GM23338 (cell line): ENCODE measurements around the gene PREP. TPM values are rescaled to one million over a fixed set of nuclear protein-coding genes. Genes with fewer than 3 reads are reported as not detected.

Experiments
- ATAC-seq: fragments of 200-7000 bp; cut with Tn5 transposase; 3 replicates; pipeline ENCODE4 v1.9.1; 2020
- DNase-seq: peaks from one replicate; pipeline ENCODE4 v3.0.0-alpha.2; 2015; ENCODE audit warnings: low spot score
- H2AFZ ChIP-seq: fragments of 200-600 bp; sonication (generic); 2 replicates; pipeline ENCODE4 v1.8.0; 2016; ENCODE audit warnings: antibody characterized with exemption, mild to moderate bottlenecking, moderate library complexity
- H3F3A ChIP-seq: fragments of 200-600 bp; sonication (generic); replicated peaks from 2 replicates; pipeline ENCODE4 v1.8.0; 2017; ENCODE audit warnings: antibody characterized with exemption, mixed run types, low read depth
- H3K27ac ChIP-seq: fragments of 200-600 bp; sonication (generic); 2 replicates; pipeline ENCODE4 v1.6.1; 2016; ENCODE audit warnings: low read depth
- H3K27me3 ChIP-seq: fragments of 200-600 bp; sonication (generic); 2 replicates; pipeline ENCODE4 v1.8.0; 2016; ENCODE audit warnings: mild to moderate bottlenecking, mixed run types, moderate library complexity; ENCODE audit not compliant: insufficient read depth
- H3K36me3 ChIP-seq: fragments of 200-600 bp; sonication (generic); 2 replicates; pipeline ENCODE4 v1.8.0; 2016; ENCODE audit warnings: mild to moderate bottlenecking; ENCODE audit not compliant: insufficient read depth
- H3K4me1 ChIP-seq: fragments of 200-600 bp; sonication (generic); 2 replicates; pipeline ENCODE4 v1.8.0; 2016; ENCODE audit warnings: mild to moderate bottlenecking, moderate library complexity; ENCODE audit not compliant: insufficient read depth
- H3K4me2 ChIP-seq: fragments of 200-600 bp; sonication (generic); 2 replicates; pipeline ENCODE4 v1.7.1; 2017; ENCODE audit warnings: mixed run types
- H3K4me3 ChIP-seq: fragments of 200-600 bp; sonication (generic); 2 replicates; pipeline ENCODE4 v1.6.1; 2016; ENCODE audit warnings: mixed run types
- H3K79me2 ChIP-seq: fragments of 200-600 bp; sonication (generic); replicated peaks from 2 replicates; pipeline ENCODE4 v1.8.0; 2017; ENCODE audit warnings: mild to moderate bottlenecking; ENCODE audit not compliant: insufficient read depth
- H3K9me2 ChIP-seq: fragments of 200-600 bp; sonication (generic); 2 replicates; pipeline ENCODE4 v1.8.0; 2017; ENCODE audit not compliant: insufficient read depth
- H4K20me1 ChIP-seq: fragments of 200-600 bp; sonication (generic); replicated peaks from 2 replicates; pipeline ENCODE4 v1.8.0; 2017; ENCODE audit warnings: mild to moderate bottlenecking; ENCODE audit not compliant: insufficient read depth
- H3K27ac Mint-ChIP-seq: 2 replicates; pipeline ENCODE4 v1.8.0; 2020; ENCODE audit warnings: inconsistent platforms, mild to moderate bottlenecking, moderate library complexity, mixed read lengths
- H3K27me3 Mint-ChIP-seq: 3 replicates; pipeline ENCODE4 v1.8.0; 2022; ENCODE audit warnings: low read depth, mild to moderate bottlenecking, moderate library complexity, mixed read lengths, inconsistent platforms; ENCODE audit not compliant: insufficient read depth, poor library complexity
- H3K36me3 Mint-ChIP-seq: 3 replicates; pipeline ENCODE4 v1.8.0; 2021; ENCODE audit warnings: low read depth, mild to moderate bottlenecking, inconsistent platforms, moderate library complexity, mixed read lengths
- H3K4me1 Mint-ChIP-seq: 3 replicates; pipeline ENCODE4 v1.8.0; 2020; ENCODE audit warnings: mild to moderate bottlenecking, inconsistent platforms, mixed read lengths
- H3K4me3 Mint-ChIP-seq: 3 replicates; pipeline ENCODE4 v1.8.0; 2021; ENCODE audit warnings: moderate library complexity, mild to moderate bottlenecking, inconsistent platforms, mixed read lengths
- H3K9me3 Mint-ChIP-seq: 3 replicates; pipeline ENCODE4 v1.8.0; 2020; ENCODE audit warnings: moderate library complexity, mild to moderate bottlenecking, inconsistent platforms, mixed read lengths
- JUNB ChIP-seq: IDR thresholded peaks from one replicate; pipeline ENCODE4 v1.6.1; 2016; ENCODE audit warnings: antibody characterized with exemption; ENCODE audit not compliant: unreplicated experiment
- POLR2AphosphoS5 ChIP-seq: IDR thresholded peaks from 2 replicates; pipeline ENCODE4 v1.6.1; 2016; ENCODE audit warnings: antibody characterized with exemption, low read depth
- REST ChIP-seq: IDR thresholded peaks from one replicate; pipeline ENCODE4 v1.6.1; 2018; ENCODE audit warnings: antibody characterized with exemption; ENCODE audit not compliant: unreplicated experiment
- ZNF331 ChIP-seq: fragments of 250-450 bp; sonication (Bioruptor Pico); IDR thresholded peaks from 2 replicates; pipeline ENCODE4 v1.5.0; 2020; ENCODE audit warnings: low read depth, mild to moderate bottlenecking, moderate library complexity
- polyA plus RNA-seq: library from polyadenylated mRNA; unstranded; fragments of >200 nt; fragmentation: Nextera tagmentation; extraction: Ambion mirVana; gene quantifications from 2 replicates; pipeline ENCODE4 v1.2.1, GENCODE V29; 2016
- total RNA-seq: library from RNA; depleted of rRNA; stranded (reverse); fragments of >200 nt; shearing (Covaris generic); gene quantifications from 2 replicates; pipeline ENCODE4 v1.2.3, GENCODE V29; 2014

Gene PREP
- total and polyA plus RNA-seq, 2 experiments from 2014 or later, result 28.5 to 52.7 TPM

- no peaks in the 10 kb centered on the region for H3K27me3 ChIP-seq
- H3K4me2 ChIP-seq, result peak overlapping the region; percentile 39
- H3K36me3 ChIP-seq, result no peaks in the 10 kb centered on the region
- H3K4me3 Mint-ChIP-seq, result peak overlapping the region; percentile 24; the same call in 1 of the 3 replicates
- no peak for TF ChIP-seq ZNF331 (CRISPR knock-in tag)
- no peak for TF ChIP-seq REST
- H3K79me2 ChIP-seq, result peaks cover 55% of the 10 kb centered on the region
- H3K4me1 ChIP-seq, result peaks cover 39% of the 10 kb centered on the region
- no peaks in the 10 kb centered on the region for H3K9me2 ChIP-seq
- peak; percentile 10; the same call in 2 of the 3 replicates for ATAC-seq
- H3K9me3 Mint-ChIP-seq, result no peaks in the 10 kb centered on the region
- no peak overlapping the region for H3K4me3 ChIP-seq
- peak; percentile 38 for DNase-seq
- peaks cover 6% of the 10 kb centered on the region for H3K27me3 Mint-ChIP-seq
- no peaks in the 10 kb centered on the region for H3F3A ChIP-seq
- H2AFZ ChIP-seq, result no peak overlapping the region
- peaks cover 44% of the 10 kb centered on the region for H3K4me1 Mint-ChIP-seq
- peaks cover 19% of the 10 kb centered on the region for H4K20me1 ChIP-seq
- H3K36me3 Mint-ChIP-seq, result peaks cover 21% of the 10 kb centered on the region
- no peak overlapping the region; the same call in 1 of the 2 replicates for H3K27ac Mint-ChIP-seq
- no peak overlapping the region for H3K27ac ChIP-seq
Measured at GRCh38 chr6:105397987-105398386, 4.9 kb downstream of the PREP start.

GRCh38 chr6:105391705-105392104 lies 11.2 kb downstream of the PREP start:
- no peak for ATAC-seq
- H3K9me2 ChIP-seq, result no peaks in the 10 kb centered on the region
- no peaks in the 10 kb centered on the region for H3F3A ChIP-seq
- peaks cover 31% of the 10 kb centered on the region for H3K79me2 ChIP-seq
- TF ChIP-seq POLR2AphosphoS5, result no peak
- Mint-ChIP-seq H3K27ac (no peak overlapping the region), H3K27me3 (peaks cover 5% of the 10 kb centered on the region), H3K36me3 (peaks cover 28% of the 10 kb centered on the region), H3K4me1 (peaks cover 8% of the 10 kb centered on the region; the same call in 2 of the 3 replicates), H3K4me3 (no peak overlapping the region), H3K9me3 (no peaks in the 10 kb centered on the region)
- no peaks in the 10 kb centered on the region for H3K36me3 ChIP-seq
- H3K27ac ChIP-seq, result no peak overlapping the region
- DNase-seq, result no peak
- no peak overlapping the region for H2AFZ ChIP-seq
- peaks cover 3% of the 10 kb centered on the region; the same call in 1 of the 2 replicates for H4K20me1 ChIP-seq
- no peak overlapping the region for H3K4me3 ChIP-seq
- H3K4me1 ChIP-seq, result 0 out of 2 replicates have a peak, but pooled peaks cover 5% of the 10 kb centered on the region
- no peaks in the 10 kb centered on the region for H3K27me3 ChIP-seq
- no peak overlapping the region for H3K4me2 ChIP-seq

DNA sequence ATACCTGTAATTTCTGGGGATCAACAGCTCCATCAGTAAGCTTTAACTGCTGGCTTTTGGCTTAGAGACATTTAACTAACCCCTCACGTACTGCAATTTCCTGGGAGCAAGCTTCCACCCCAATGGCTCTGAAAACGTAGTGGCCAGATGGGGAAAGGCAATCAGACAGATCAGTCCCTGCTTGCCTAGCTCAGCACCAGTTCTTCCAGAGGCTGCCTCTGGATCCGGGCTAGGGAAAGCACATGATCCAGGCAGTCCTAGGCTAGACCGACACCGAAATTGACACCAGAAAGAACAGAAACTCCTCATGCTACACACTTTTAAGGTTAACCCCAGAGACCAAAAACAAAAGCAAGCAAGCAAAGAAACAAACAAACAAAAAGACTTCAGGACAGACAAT lies 13.3 kb downstream of the PREP start:
- H3K9me2 ChIP-seq, result no peaks in the 10 kb centered on the region
- peaks cover 4% of the 10 kb centered on the region for H4K20me1 ChIP-seq
- Mint-ChIP-seq H3K4me3 (no peak overlapping the region), H3K9me3 (no peaks in the 10 kb centered on the region), H3K27ac (peak overlapping the region; percentile 11), H3K27me3 (peaks cover 3% of the 10 kb centered on the region), H3K4me1 (peaks cover 8% of the 10 kb centered on the region; the same call in 2 of the 3 replicates), H3K36me3 (peaks cover 14% of the 10 kb centered on the region; the same call in 2 of the 3 replicates)
- no peaks in the 10 kb centered on the region for H3K27me3 ChIP-seq
- ATAC-seq (peak; percentile 91), DNase-seq (peak; percentile 40)
- no peak overlapping the region for H2AFZ ChIP-seq
- TF ChIP-seq REST, result no peak
- no peak for TF ChIP-seq JUNB
- TF ChIP-seq ZNF331 (CRISPR knock-in tag), result no peak
- H3K4me1 ChIP-seq, result 0 out of 2 replicates have a peak, but pooled peaks cover 5% of the 10 kb centered on the region
- no peaks in the 10 kb centered on the region for H3F3A ChIP-seq
- H3K79me2 ChIP-seq, result peaks cover 33% of the 10 kb centered on the region
- H3K27ac ChIP-seq, result no peak overlapping the region
- no peak overlapping the region for H3K4me3 ChIP-seq
- no peak overlapping the region for H3K4me2 ChIP-seq
- no peaks in the 10 kb centered on the region; the same call in 1 of the 2 replicates for H3K36me3 ChIP-seq
